HUES64 (cell line): ENCODE measurements around the gene NAT8L.

Experiments used
- H3K27ac ChIP-seq: 2 replicates; pipeline ENCODE4 v1.7.0; 2013; ENCODE audit warnings: low read depth, low read length, inconsistent platforms
- H3K27me3 ChIP-seq: 2 replicates; pipeline ENCODE4 v1.6.1; 2013; ENCODE audit warnings: mild to moderate bottlenecking, low read length; ENCODE audit not compliant: insufficient read depth
- H3K36me3 ChIP-seq: 2 replicates; pipeline ENCODE4 v1.6.1; 2013; ENCODE audit warnings: mild to moderate bottlenecking, low read length; ENCODE audit not compliant: insufficient read depth
- H3K4me1 ChIP-seq: 2 replicates; pipeline ENCODE4 v1.6.1; 2013; ENCODE audit warnings: mild to moderate bottlenecking, low read length, moderate library complexity; ENCODE audit not compliant: insufficient read depth
- H3K4me3 ChIP-seq: 2 replicates; pipeline ENCODE4 v1.5.1; 2013; ENCODE audit warnings: mild to moderate bottlenecking, low read length, moderate library complexity
- H3K9ac ChIP-seq: 2 replicates; pipeline ENCODE4 v1.6.1; 2013; ENCODE audit warnings: mild to moderate bottlenecking, low read depth, low read length
- H3K9me3 ChIP-seq: 2 replicates; pipeline ENCODE4 v1.6.1; 2013; ENCODE audit warnings: low read depth, low read length; ENCODE audit not compliant: insufficient read depth
- WGBS: fragments of 150-250, 120-280 bp; methylation state at CpG from one replicate; pipeline ENCODE4 v1.1.7; 2013; ENCODE audit warnings: missing lambda C conversion rate; 5-methylcytosine and 5-hydroxymethylcytosine counted together

The NAT8L gene

GRCh38 chr4:2040391-2041238 is 18.5 kb upstream of the NAT8L start:
- Histone ChIP-seq H3K36me3 (no peaks in the 10 kb centered on the region), H3K9me3 (no peaks in the 10 kb centered on the region), H3K4me1 (no peaks in the 10 kb centered on the region), H3K27me3 (peaks cover 85% of the 10 kb centered on the region), H3K27ac (no peak overlapping the region), H3K4me3 (peak overlapping the region; percentile 77), H3K9ac (no peak overlapping the region)
- WGBS, result 9% methylated on average over 91 of the region's 91 CpGs

- Histone ChIP-seq H3K27me3 (peaks cover 83% of the 10 kb centered on the region), H3K27ac (no peak overlapping the region), H3K9me3 (no peaks in the 10 kb centered on the region), H3K9ac (0 out of 2 replicates have a peak overlapping the region, but pooled peaks have one; percentile 40), H3K4me1 (no peaks in the 10 kb centered on the region), H3K36me3 (no peaks in the 10 kb centered on the region), H3K4me3 (peak overlapping the region; percentile 77)
- under 1% methylated on average over 94 of the region's 94 CpGs for WGBS
These were observed 17.6 kb upstream of the NAT8L start for GRCh38 chr4:2041239-2042130.

- H3K4me3 ChIP-seq, result peak overlapping the region; percentile 77
- H3K9ac ChIP-seq, result no peak overlapping the region
- WGBS, result 3% methylated on average over 78 of the region's 80 CpGs
- H3K27me3 ChIP-seq, result peaks cover 76% of the 10 kb centered on the region
- H3K4me1 ChIP-seq, result no peaks in the 10 kb centered on the region
- H3K36me3 ChIP-seq, result no peaks in the 10 kb centered on the region
- H3K9me3 ChIP-seq, result no peaks in the 10 kb centered on the region
- H3K27ac ChIP-seq, result no peak overlapping the region
These were observed 16.8 kb upstream of the NAT8L start for GRCh38 chr4:2042204-2042946.

GRCh38 chr4:2042947-2043395 is 16.2 kb upstream of the NAT8L start:
- H3K4me3 ChIP-seq, result peak overlapping the region; percentile 29
- 81% methylated on average over 8 of the region's 8 CpGs for WGBS

GRCh38 chr4:2043396-2044118 is 15.6 kb upstream of the NAT8L start:
- H3K36me3 ChIP-seq, result no peaks in the 10 kb centered on the region
- H3K4me3 ChIP-seq, result no peak overlapping the region
- 93% methylated on average over 18 of the region's 18 CpGs for WGBS
- H3K4me1 ChIP-seq, result no peaks in the 10 kb centered on the region
- no peak overlapping the region for H3K9ac ChIP-seq
- H3K27ac ChIP-seq, result no peak overlapping the region
- H3K27me3 ChIP-seq, result peaks cover 71% of the 10 kb centered on the region
- H3K9me3 ChIP-seq, result no peaks in the 10 kb centered on the region

More at GRCh38 chr4:2042947-2043395, 16.2 kb upstream of the NAT8L start:
- Histone ChIP-seq H3K27ac (no peak overlapping the region), H3K4me1 (no peaks in the 10 kb centered on the region), H3K27me3 (peaks cover 75% of the 10 kb centered on the region), H3K9me3 (no peaks in the 10 kb centered on the region), H3K9ac (no peak overlapping the region), H3K36me3 (no peaks in the 10 kb centered on the region)

- WGBS, result 92% methylated on average over 6 of the region's 6 CpGs
- Histone ChIP-seq H3K36me3 (no peaks in the 10 kb centered on the region), H3K27me3 (peaks cover 65% of the 10 kb centered on the region), H3K4me3 (no peak overlapping the region), H3K27ac (no peak overlapping the region), H3K4me1 (no peaks in the 10 kb centered on the region), H3K9me3 (no peaks in the 10 kb centered on the region), H3K9ac (no peak overlapping the region)
These were observed 15.0 kb upstream of the NAT8L start for GRCh38 chr4:2044119-2044485.

- WGBS, result 91% methylated on average over 18 of the region's 18 CpGs
- H3K27me3 ChIP-seq, result peaks cover 58% of the 10 kb centered on the region
- H3K4me1 ChIP-seq, result no peaks in the 10 kb centered on the region
These were observed 14.3 kb upstream of the NAT8L start for GRCh38 chr4:2044542-2045517.

GRCh38 chr4:2045518-2045951 is 13.6 kb upstream of the NAT8L start:
- 90% methylated on average over 11 of the region's 11 CpGs for WGBS
- Histone ChIP-seq H3K9me3 (no peaks in the 10 kb centered on the region), H3K4me3 (no peak overlapping the region), H3K27ac (no peak overlapping the region), H3K27me3 (peaks cover 51% of the 10 kb centered on the region), H3K36me3 (no peaks in the 10 kb centered on the region), H3K9ac (no peak overlapping the region), H3K4me1 (no peaks in the 10 kb centered on the region)

More at GRCh38 chr4:2044542-2045517, 14.3 kb upstream of the NAT8L start:
- Histone ChIP-seq H3K9ac (no peak overlapping the region), H3K9me3 (no peaks in the 10 kb centered on the region), H3K4me3 (no peak overlapping the region), H3K36me3 (no peaks in the 10 kb centered on the region), H3K27ac (no peak overlapping the region)

GRCh38 chr4:2046031-2046961 is 12.8 kb upstream of the NAT8L start:
- Histone ChIP-seq H3K9ac (no peak overlapping the region), H3K27me3 (peaks cover 47% of the 10 kb centered on the region), H3K4me3 (no peak overlapping the region), H3K9me3 (no peaks in the 10 kb centered on the region), H3K36me3 (no peaks in the 10 kb centered on the region), H3K4me1 (0 out of 2 replicates have a peak, but pooled peaks cover 2% of the 10 kb centered on the region), H3K27ac (no peak overlapping the region)
- 84% methylated on average over 28 of the region's 28 CpGs for WGBS
